Astrocyte (in vitro differentiated cells and primary cell): Measurements from ENCODE around the gene ZMYM4. TPM values are rescaled to one million over a fixed set of nuclear protein-coding genes. Genes with fewer than 3 reads are reported as not detected.

Experiments
- DNase-seq: peaks from one replicate; pipeline ENCODE4 v3.0.0-alpha.2; 2010; ENCODE audit warnings: low read depth
- FAIRE-seq: peaks from 2 replicates; lab custom pipeline; 2011; peaks lifted over from hg19 to GRCh38; lab: Jason Lieb, UNC
- H2AFZ ChIP-seq: 2 replicates; pipeline ENCODE4 v1.6.0; 2012; ENCODE audit warnings: low read depth, low read length, inconsistent platforms
- H3K27ac ChIP-seq: 2 replicates; pipeline ENCODE4 v1.5.1; 2011; ENCODE audit warnings: low read depth, low read length, inconsistent platforms
- H3K27me3 ChIP-seq: 2 replicates; pipeline ENCODE4 v1.6.0; 2011; ENCODE audit warnings: low read length, inconsistent platforms; ENCODE audit not compliant: insufficient read depth
- H3K36me3 ChIP-seq: 2 replicates; pipeline ENCODE4 v1.5.1; 2011; ENCODE audit warnings: low read length, inconsistent platforms; ENCODE audit not compliant: insufficient read depth
- H3K4me1 ChIP-seq: 2 replicates; pipeline ENCODE4 v1.5.1; 2011; ENCODE audit warnings: low read length, inconsistent platforms; ENCODE audit not compliant: insufficient read depth
- H3K4me2 ChIP-seq: 2 replicates; pipeline ENCODE4 v1.6.0; 2012; ENCODE audit warnings: low read length, inconsistent platforms
- H3K4me3 ChIP-seq: 2 replicates; pipeline ENCODE4 v1.5.1; 2011; ENCODE audit warnings: low read depth, mild to moderate bottlenecking, low read length, inconsistent platforms; ENCODE audit not compliant: insufficient read depth
- H3K79me2 ChIP-seq: 2 replicates; pipeline ENCODE4 v1.6.0; 2012; ENCODE audit warnings: mild to moderate bottlenecking, low read length, inconsistent platforms; ENCODE audit not compliant: insufficient read depth
- H3K9ac ChIP-seq: 2 replicates; pipeline ENCODE4 v1.6.0; 2012; ENCODE audit warnings: mild to moderate bottlenecking, low read length, inconsistent platforms
- H3K9me3 ChIP-seq: 2 replicates; pipeline ENCODE4 v1.5.1; 2012; ENCODE audit warnings: low read depth, mild to moderate bottlenecking, low read length, inconsistent platforms; ENCODE audit not compliant: insufficient read depth
- H4K20me1 ChIP-seq: 2 replicates; pipeline ENCODE4 v1.6.0; 2012; ENCODE audit warnings: low read length, inconsistent platforms; ENCODE audit not compliant: insufficient read depth
- H3K27ac Mint-ChIP-seq: one replicate; pipeline ENCODE4 v1.8.0; 2021; ENCODE audit warnings: mild to moderate bottlenecking, mixed read lengths; ENCODE audit not compliant: unreplicated experiment
- H3K27me3 Mint-ChIP-seq: one replicate; pipeline ENCODE4 v1.8.0; 2021; ENCODE audit warnings: low read depth, mixed read lengths; ENCODE audit not compliant: unreplicated experiment
- H3K36me3 Mint-ChIP-seq: one replicate; pipeline ENCODE4 v1.8.0; 2021; ENCODE audit warnings: low read depth, mixed read lengths; ENCODE audit not compliant: unreplicated experiment
- H3K4me1 Mint-ChIP-seq: one replicate; pipeline ENCODE4 v1.8.0; 2021; ENCODE audit warnings: low read depth, mixed read lengths; ENCODE audit not compliant: unreplicated experiment
- H3K4me3 Mint-ChIP-seq: one replicate; pipeline ENCODE4 v1.8.0; 2021; ENCODE audit warnings: mild to moderate bottlenecking, moderate library complexity, mixed read lengths; ENCODE audit not compliant: unreplicated experiment
- H3K9me3 Mint-ChIP-seq: one replicate; pipeline ENCODE4 v1.8.0; 2021; ENCODE audit warnings: mild to moderate bottlenecking, mixed read lengths; ENCODE audit not compliant: unreplicated experiment
- EZH2 ChIP-seq: IDR thresholded peaks from 2 replicates; pipeline ENCODE4 v1.6.1; 2012; ENCODE audit warnings: mild to moderate bottlenecking, low read length, inconsistent platforms; ENCODE audit not compliant: insufficient read depth
- total RNA-seq: library from RNA; stranded (reverse); gene quantifications from 2 replicates; pipeline ENCODE4 v1.2.1, GENCODE V29; 2021
- TF ChIP-seq, protein P1 (sequence below): IDR thresholded peaks from 2 replicates; pipeline ENCODE4 v1.5.1; 2011; ENCODE audit warnings: low read depth, mild to moderate bottlenecking, inconsistent platforms, low read length, moderate library complexity; ENCODE audit not compliant: insufficient read depth

ZMYM4 gene
- total RNA-seq, 1 donor from 2014 or later: 65.5 TPM

DNA sequence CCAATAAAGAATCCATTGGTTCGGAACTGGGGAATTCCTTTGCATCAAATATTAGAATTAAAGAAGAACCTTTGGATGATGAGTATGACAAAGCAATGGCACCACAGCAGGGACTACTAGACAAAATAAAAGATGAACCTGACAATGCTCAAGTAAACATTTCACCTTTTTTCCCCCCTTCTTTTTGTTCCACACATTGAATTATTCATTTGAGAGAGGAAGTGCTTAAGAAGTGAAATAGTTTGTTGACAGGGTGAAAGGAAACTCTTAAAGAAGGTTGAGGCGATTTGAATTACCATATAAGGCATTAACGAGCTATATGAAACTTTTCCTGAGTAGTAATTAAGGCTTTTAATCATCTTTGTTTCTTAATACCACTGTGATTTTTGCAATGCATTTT lies 93.1 kb downstream of the ZMYM4 start:
- DNase-seq (no peak), FAIRE-seq (no peak)
- H3K27me3 ChIP-seq: no peaks in the 10 kb centered on the region
- H3K9me3 Mint-ChIP-seq: no peaks in the 10 kb centered on the region
- H3K27ac Mint-ChIP-seq: no peak overlapping the region
- H3K4me3 Mint-ChIP-seq: no peak overlapping the region
- H3K4me3 ChIP-seq: no peak overlapping the region
- H3K4me1 Mint-ChIP-seq: no peaks in the 10 kb centered on the region
- H3K79me2 ChIP-seq: peaks cover 33% of the 10 kb centered on the region
- no peak overlapping the region for H3K4me2 ChIP-seq
- no peaks in the 10 kb centered on the region for H3K27me3 Mint-ChIP-seq
- H3K9ac ChIP-seq: no peak overlapping the region
- peaks cover 10% of the 10 kb centered on the region for H4K20me1 ChIP-seq
- H3K4me1 ChIP-seq: no peaks in the 10 kb centered on the region
- H3K9me3 ChIP-seq: no peaks in the 10 kb centered on the region
- peaks cover 3% of the 10 kb centered on the region for H3K36me3 ChIP-seq
- TF ChIP-seq, protein P1, sequence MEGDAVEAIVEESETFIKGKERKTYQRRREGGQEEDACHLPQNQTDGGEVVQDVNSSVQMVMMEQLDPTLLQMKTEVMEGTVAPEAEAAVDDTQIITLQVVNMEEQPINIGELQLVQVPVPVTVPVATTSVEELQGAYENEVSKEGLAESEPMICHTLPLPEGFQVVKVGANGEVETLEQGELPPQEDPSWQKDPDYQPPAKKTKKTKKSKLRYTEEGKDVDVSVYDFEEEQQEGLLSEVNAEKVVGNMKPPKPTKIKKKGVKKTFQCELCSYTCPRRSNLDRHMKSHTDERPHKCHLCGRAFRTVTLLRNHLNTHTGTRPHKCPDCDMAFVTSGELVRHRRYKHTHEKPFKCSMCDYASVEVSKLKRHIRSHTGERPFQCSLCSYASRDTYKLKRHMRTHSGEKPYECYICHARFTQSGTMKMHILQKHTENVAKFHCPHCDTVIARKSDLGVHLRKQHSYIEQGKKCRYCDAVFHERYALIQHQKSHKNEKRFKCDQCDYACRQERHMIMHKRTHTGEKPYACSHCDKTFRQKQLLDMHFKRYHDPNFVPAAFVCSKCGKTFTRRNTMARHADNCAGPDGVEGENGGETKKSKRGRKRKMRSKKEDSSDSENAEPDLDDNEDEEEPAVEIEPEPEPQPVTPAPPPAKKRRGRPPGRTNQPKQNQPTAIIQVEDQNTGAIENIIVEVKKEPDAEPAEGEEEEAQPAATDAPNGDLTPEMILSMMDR: no peak
- no peak for TF ChIP-seq EZH2
- no peak overlapping the region for H2AFZ ChIP-seq
- no peak overlapping the region for H3K27ac ChIP-seq
- peaks cover 7% of the 10 kb centered on the region for H3K36me3 Mint-ChIP-seq

DNA sequence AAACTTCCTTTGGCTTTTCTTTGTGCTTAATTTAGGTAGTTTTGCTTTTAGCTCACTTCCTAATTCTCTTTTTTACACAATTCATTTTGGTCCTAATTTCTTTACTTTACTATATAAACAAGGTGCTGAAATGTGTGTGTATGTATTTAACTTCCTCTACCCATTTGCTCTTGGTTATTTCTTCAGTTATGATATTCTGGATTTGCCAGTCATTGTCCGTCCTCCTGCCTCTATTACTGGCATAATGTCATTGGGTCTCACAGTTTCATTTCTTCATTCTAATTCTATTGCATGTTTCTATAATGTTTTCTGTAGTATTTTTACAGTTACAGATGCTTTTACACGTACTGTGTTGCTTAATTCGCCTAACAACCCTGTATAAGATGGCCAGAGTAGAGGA lies 96.2 kb downstream of the ZMYM4 start:
- no peak overlapping the region for H3K4me3 ChIP-seq
- no peak overlapping the region for H3K27ac ChIP-seq
- no peaks in the 10 kb centered on the region for H3K27me3 ChIP-seq
- Mint-ChIP-seq H3K36me3 (peaks cover 7% of the 10 kb centered on the region), H3K27ac (no peak overlapping the region), H3K4me1 (peaks cover 1% of the 10 kb centered on the region), H3K4me3 (no peak overlapping the region), H3K27me3 (no peaks in the 10 kb centered on the region), H3K9me3 (no peaks in the 10 kb centered on the region)
- FAIRE-seq (no peak), DNase-seq (no peak)
- no peaks in the 10 kb centered on the region for H3K4me1 ChIP-seq
- TF ChIP-seq EZH2: no peak
- TF ChIP-seq, protein P1: no peak
- no peak overlapping the region for H3K4me2 ChIP-seq
- H3K79me2 ChIP-seq: peaks cover 23% of the 10 kb centered on the region
- H2AFZ ChIP-seq: no peak overlapping the region
- no peaks in the 10 kb centered on the region for H4K20me1 ChIP-seq
- H3K9me3 ChIP-seq: no peaks in the 10 kb centered on the region
- H3K9ac ChIP-seq: no peak overlapping the region
- H3K36me3 ChIP-seq: peaks cover 3% of the 10 kb centered on the region

DNA sequence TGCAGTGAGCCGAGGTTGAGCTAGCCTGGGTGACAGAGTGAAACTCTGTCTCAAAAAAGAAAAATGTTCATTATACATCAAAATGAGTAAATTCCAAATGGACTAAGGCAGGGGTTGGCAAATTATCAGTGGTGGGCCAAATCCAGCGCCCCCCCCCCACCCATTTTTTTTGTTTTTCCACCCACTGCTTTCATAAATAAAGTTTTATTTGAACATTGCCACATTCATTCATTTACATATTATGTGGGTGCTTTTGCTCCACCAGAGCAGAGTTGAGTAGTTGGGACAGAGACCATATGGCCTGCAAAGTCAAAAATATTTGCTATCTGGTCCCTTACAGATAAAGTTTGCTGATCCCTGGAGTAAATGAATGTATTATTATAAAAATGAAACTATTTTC lies 99.4 kb downstream of the ZMYM4 start:
- FAIRE-seq: no peak
- no peaks in the 10 kb centered on the region for H3K27me3 Mint-ChIP-seq
- no peaks in the 10 kb centered on the region for H3K27me3 ChIP-seq
- no peak overlapping the region for H2AFZ ChIP-seq
- peaks cover 10% of the 10 kb centered on the region for H3K4me1 Mint-ChIP-seq
- peaks cover 16% of the 10 kb centered on the region for H3K79me2 ChIP-seq
- TF ChIP-seq EZH2: no peak
- TF ChIP-seq, protein P1: no peak
- H3K4me3 ChIP-seq: no peak overlapping the region
- H3K4me2 ChIP-seq: no peak overlapping the region
- no peak for DNase-seq
- peaks cover 6% of the 10 kb centered on the region for H3K4me1 ChIP-seq
- no peak overlapping the region for H3K27ac ChIP-seq
- no peak overlapping the region for H3K9ac ChIP-seq
- no peaks in the 10 kb centered on the region for H3K36me3 Mint-ChIP-seq
- H3K36me3 ChIP-seq: no peaks in the 10 kb centered on the region
- H3K9me3 Mint-ChIP-seq: no peaks in the 10 kb centered on the region
- no peak overlapping the region for H3K27ac Mint-ChIP-seq
- no peak overlapping the region for H3K4me3 Mint-ChIP-seq
- H3K9me3 ChIP-seq: no peaks in the 10 kb centered on the region
- H4K20me1 ChIP-seq: no peaks in the 10 kb centered on the region
